ENCODE results near the gene INTS6.

The INTS6 gene

DNA sequence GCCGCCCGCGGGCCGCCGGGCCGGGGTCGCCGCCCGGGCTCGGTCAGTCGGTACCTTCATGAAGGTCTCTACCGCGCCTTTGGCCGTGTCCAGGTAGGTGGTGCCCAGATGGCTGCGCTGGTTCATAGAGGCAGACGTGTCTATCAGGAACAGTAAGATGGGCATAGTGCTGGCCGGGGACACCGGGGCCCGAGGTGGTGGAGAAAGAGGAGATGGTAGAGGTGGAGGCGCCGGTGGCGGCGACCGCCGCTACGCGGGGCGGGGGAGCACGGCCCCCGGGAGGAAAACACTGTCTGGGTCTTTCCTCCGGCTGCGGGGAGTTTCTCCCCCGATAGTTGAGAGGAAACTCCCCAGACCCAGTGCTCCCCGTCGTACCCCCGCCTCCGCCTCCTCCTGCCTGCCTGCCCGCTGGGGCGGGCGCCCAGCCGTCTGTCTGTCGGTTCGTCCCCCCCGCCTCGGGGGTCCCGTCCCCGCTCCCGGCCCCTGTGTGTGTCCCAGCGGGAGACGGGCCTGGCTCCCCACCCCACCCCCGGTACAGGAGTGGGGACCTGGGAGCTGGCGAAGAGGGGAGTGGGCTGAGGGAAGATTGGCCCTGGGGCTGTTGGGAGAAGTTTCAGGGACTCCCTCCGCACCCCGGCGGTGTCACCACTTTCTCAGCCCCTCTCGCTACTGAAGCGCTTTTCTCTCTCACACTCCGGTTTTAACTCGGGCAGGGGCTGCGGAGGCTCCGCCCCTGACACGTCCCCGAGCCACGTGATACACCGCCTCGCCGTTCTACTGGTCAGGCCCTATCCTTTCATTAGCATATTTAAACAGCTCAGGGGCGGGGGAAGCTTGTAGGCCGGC is at the start of gene INTS6:
TSS of gene INTS6 (minus strand) at position 676 of the 846 bp plus-strand sequence. CDS start at position 165, 511 bp downstream.
- peak; percentile 95 to 97 for DNase-seq (ENCODE audit: low read depth in 2 of 2)

GRCh38 chr13:51502153-51502651 is 49.4 kb upstream of the INTS6 start:
- DNase-seq (ENCODE audit: low read depth in 2 of 2) = no peak

- no peak for DNase-seq (ENCODE audit: low read depth in 2 of 2)
These were observed 48.8 kb upstream of the INTS6 start for GRCh38 chr13:51501592-51502152.

GRCh38 chr13:51501096-51501495 is 48.3 kb upstream of the INTS6 start:
- no peak for DNase-seq (ENCODE audit: low read depth in 2 of 2)

DNA sequence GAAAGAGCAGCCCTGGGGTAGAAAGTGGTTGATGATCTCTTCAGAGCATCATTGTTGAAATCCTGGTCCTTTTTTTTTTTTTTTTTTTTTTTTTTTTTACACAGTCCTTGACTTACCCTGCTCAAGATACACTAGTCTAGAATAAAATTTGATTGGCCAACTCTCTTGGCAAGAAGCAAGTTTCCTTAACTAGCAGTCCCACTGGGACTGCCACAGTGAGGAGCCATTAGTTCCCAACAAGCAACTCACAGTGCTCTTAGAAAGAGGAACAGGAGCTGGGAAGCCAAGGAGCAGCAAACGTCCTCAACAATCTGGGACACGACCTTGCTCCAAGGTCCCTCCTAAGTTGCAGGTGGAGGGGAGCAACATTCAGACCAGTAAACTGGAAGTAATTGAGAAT is 47.9 kb upstream of the INTS6 start:
- no peak for DNase-seq (ENCODE audit: low read depth in 2 of 2)

GRCh38 chr13:51499841-51500240 is 47.0 kb upstream of the INTS6 start:
- no peak for DNase-seq (ENCODE audit: low read depth in 2 of 2)

GRCh38 chr13:51495316-51495715 is 42.5 kb upstream of the INTS6 start:
- DNase-seq (ENCODE audit: low read depth in 2 of 2) = no peak

DNA sequence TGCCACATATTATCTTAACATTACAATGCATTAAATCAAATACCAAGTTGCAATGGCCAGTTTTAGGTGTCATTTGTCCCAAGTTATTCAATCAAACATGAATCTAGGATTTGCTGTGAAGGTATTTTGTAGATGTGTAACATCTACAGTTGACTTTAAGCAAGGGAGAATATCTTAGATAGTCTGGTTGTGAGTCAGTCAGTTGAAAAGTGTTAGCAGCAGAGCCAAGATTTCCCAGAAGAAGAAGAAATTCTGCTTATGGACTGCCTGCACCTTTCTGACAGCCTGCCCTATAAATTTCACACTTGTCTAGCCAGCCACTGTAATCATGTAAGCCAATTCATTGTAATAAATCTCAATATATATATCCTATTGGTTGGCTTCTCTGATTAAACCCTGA is 41.3 kb upstream of the INTS6 start:
- no peak for DNase-seq (ENCODE audit: low read depth in 2 of 2)

DNA sequence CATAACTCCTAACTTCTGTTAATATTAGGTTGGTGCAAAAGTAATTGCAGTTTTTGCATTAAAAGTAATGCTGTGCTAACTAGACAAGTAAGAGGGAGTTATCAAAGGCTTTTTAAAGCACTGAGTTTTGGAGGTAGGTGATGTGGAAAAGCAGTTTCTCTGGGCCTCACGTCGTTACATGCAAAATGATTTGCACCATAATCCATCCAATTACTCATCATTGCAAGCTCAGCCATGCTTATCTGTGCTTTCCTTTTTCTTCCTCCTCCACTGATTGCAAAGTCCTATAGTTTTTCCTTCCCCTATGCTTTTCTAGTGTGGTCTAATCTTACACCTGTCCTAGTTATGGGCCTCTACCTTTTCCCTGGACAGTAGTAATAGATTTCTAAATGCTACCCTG is 35.4 kb upstream of the INTS6 start:
- no peak for DNase-seq (ENCODE audit: low read depth in 2 of 2)

DNA sequence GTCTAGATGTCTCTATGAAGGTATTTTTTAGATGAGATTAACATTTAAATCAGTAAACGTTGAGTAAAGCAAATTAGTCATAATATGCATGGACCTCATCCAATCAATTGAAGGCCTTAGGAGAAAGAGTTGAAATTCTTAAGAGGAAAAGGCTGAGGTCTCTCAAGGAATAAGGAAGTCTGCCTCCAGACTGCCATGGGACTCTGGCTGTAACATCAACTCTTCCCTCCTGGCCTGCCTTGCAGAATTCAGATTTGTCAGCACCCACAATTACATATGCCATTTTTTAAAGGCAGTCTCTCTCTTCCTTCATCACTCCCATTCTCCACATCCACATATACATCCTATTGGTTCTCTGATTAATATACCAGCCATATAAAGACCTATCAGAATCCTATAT is 28.8 kb upstream of the INTS6 start:
- no peak for DNase-seq (ENCODE audit: low read depth in 2 of 2)

- no peak for DNase-seq (ENCODE audit: low read depth in 2 of 2)
These were observed 26.3 kb upstream of the INTS6 start for GRCh38 chr13:51479199-51479523.

DNA sequence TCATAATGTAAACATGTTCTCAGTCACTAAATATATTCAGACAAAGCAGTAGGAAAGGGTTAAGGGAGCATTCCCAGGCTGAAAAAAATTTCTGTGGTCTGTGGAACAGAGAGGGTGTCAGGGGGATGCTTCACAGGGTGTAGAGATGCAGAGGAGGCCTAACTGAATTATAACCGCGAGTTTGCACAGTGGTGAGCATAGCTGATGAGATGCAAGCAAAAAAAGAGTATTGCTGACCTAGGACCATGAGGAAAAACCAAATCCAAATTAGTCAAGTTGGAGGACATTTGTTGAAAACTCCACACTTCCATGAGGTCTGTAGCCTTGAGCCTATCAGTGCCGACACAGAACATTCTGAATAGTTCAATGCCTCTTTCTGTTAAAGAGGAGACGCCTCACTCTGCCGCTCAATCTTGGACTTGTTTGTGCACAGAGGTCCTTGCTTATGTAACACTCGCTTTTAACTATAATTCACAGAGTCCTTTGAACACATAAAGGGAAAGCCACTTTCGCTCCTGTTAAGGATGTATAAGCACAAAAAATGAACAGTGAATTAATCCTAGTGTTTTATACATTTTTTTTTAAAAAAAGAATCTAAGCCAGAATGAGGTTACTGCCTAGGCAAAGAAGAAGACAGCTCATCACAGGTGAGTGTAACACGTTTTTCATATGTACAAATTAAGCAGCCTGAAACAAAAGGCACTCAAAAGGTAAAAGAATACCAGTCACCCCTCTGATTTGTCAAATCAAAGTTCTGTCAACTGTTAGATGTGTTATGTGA is 25.8 kb upstream of the INTS6 start:
- no peak for DNase-seq (ENCODE audit: low read depth in 2 of 2)

DNA sequence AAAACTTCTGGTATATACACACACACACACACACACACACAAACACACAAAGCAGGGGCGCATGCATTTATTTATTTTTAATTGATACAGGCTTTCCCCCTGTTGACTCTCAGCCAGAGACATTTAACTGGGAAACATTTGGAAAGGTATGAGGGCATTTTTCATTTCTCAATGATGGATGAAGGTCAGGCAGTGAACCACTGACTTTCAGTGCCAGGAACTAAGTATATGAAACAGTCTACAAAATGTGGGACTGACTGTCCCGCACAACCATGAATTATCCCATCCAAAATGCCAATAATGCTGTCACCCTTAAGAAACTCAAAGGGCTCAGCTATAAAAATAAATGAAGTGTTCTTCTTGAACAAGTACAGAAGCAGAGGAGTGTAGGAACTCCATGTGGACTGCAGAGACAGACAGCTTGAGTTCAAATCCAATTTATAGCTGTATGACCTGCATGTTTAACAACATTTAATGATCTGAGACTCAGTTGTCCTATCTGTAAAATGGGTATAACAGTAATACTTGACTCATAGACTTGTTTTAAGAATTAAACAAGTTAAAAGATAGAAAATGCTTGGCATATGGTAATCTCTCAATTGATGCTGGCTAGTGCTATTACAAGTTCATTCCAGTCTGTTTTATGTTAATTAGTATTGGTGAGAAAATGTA is 25.0 kb upstream of the INTS6 start:
- no peak for DNase-seq (ENCODE audit: low read depth in 2 of 2)

- no peak for DNase-seq (ENCODE audit: low read depth in 2 of 2)
These were observed 24.3 kb upstream of the INTS6 start for GRCh38 chr13:51477149-51477548.

DNA sequence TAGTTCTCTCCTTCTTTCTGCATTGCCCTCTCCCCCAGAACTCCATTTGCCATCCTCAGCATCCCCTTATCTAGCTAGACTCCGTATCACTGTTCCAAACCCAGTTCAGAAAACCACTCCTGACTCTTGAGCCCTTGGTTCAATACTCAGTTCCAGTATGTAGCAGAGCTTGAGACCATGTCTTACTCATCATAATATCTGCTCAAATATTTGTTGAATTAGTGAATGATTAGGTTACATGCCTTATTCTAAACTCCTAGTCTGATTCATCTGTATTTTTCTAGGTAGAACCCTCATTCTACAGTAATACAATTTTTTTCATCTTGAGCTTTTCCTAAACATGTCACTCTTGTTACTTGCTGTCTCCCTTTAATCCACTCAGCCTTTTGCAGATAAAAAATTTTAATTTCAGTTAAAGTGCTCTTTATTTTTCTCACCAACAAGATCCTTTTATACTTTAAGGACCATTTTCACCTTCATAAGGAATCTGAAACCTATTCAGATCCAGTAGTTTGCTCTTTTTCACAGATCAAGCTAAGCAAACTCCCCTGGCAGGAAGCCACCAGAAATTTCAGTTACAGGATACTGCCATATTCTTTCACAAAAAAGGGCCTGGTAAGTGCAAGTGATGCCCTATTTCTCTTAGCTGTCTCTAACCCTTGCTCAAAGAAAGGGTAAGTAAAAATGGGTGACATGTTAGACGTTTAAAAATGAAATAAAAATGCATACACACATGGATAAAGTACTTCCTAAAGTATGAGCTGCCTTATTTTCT is 23.1 kb upstream of the INTS6 start:
- DNase-seq (ENCODE audit: low read depth in 2 of 2) = no peak

DNA sequence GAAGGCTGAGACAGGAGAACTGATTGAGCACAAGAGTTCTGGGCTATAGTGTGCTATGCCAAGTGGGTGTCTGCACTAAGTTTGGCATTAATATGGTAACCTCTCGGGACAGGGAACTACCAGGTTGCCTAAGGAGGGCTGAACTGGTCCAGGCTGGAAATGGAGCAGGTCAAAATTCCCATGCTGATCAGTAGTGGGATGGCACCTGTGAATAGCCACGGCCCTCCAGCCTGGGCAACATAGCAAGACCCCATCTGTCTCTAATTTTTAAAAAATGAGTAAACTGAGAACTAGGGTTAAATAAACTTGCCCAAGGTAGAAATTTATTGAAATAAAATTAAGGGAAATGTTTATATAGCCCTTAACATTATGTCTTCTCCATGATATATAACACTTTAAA is 17.0 kb upstream of the INTS6 start:
- DNase-seq (ENCODE audit: low read depth in 2 of 2) = no peak

DNA sequence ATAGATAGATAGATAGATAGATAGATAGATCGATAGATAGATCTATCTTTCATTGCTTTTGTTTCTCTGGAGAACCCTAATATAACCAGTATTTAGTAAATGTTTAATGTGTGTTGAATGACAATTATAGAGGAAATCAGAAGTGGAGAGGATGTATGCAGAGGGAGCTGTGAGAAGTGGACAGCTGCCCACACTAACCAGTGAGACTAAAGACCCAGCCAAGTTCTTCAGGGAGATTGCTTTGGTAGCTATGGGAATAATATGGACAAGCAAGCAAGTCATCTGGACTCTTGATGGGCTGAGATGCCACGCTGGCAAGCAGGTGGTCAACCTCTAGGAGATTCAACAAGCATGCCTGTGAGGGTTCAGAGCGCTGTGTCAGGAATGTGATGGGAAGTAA is 14.9 kb upstream of the INTS6 start:
- DNase-seq (ENCODE audit: low read depth in 2 of 2) = no peak

GRCh38 chr13:51465124-51465523 is 12.3 kb upstream of the INTS6 start:
- no peak for DNase-seq (ENCODE audit: low read depth in 2 of 2)

GRCh38 chr13:51457086-51457815 is 4.4 kb upstream of the INTS6 start:
- no peak for DNase-seq (ENCODE audit: low read depth in 2 of 2)

DNA sequence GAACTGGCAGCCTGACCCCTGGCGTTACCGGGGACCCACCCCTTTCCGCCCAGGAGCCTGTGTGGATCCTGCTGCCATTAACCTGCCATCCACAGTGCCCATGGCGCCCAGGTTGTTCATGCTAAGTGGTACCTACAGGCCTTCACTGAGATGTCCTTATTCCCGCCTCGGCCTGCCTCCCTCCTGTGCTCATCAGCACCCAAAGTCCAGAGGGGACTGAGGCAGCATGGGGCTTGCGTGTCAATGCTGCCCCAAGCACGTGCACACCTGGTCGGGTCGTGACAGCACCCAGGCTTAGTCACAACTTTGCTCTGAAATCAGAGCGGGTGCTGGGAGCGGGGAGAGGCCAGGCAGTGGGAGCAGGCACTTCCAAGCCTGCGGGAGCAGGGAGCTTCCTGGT is 3.7 kb upstream of the INTS6 start:
- no peak for DNase-seq (ENCODE audit: low read depth in 2 of 2)

DNA sequence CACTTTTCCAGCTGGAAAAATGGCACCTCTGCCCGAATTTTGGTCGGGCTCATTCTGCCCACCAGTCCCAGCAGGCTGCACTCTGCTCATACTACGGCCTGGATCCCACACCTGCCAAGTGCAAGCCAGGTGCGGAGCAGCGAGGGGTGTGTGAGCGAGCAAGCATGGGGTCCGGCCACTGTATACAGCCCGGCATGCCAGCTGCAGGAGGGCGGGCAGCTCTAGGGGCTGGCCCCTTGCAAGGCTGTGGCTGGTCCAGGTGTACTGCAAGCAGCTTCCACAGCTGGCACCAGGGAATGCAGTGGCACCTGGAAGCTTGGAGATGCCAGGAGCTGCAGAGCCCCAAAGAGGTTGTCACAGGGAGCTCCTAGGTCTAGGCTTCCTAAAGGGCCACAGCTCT is 2.7 kb upstream of the INTS6 start:
- no peak for DNase-seq (ENCODE audit: low read depth in 2 of 2)

Data from stimulated activated CD8-positive, alpha-beta memory T cell treated with anti-CD3 and anti-CD28 coated beads, Interleukin-2, amount 100 ng/mL, for 48 hours (primary cell).